Nephron (organoid): Measurements from ENCODE around the gene A2M.

Experiments
- H3K27ac Mint-ChIP-seq, 3 experiments: 2 replicates each; pipeline ENCODE4 v1.8.0; 2020; ENCODE audit warnings: mixed read lengths in 3 of 3, mild to moderate bottlenecking in 2 of 3, moderate library complexity in 1 of 3
- H3K27me3 Mint-ChIP-seq: 2 replicates; pipeline ENCODE4 v1.8.0; 2021; ENCODE audit warnings: low read depth, mild to moderate bottlenecking, moderate library complexity, mixed read lengths
- H3K36me3 Mint-ChIP-seq: 2 replicates; pipeline ENCODE4 v1.8.0; 2020; ENCODE audit warnings: low read depth, mixed read lengths
- H3K4me1 Mint-ChIP-seq: 2 replicates; pipeline ENCODE4 v1.8.0; 2020; ENCODE audit warnings: mixed read lengths
- H3K4me3 Mint-ChIP-seq, 3 experiments: 2 replicates each; pipeline ENCODE4 v1.8.0; 2020; ENCODE audit warnings: mild to moderate bottlenecking in 3 of 3, mixed read lengths in 3 of 3, moderate library complexity in 2 of 3
- H3K9me3 Mint-ChIP-seq: 2 replicates; pipeline ENCODE4 v1.8.0; 2020; ENCODE audit warnings: mixed read lengths
- CTCF ChIP-seq, 3 experiments: fragments of 200-600 bp; sonication (generic); IDR thresholded peaks; one replicate each; pipeline ENCODE4 v1.5.0; 2021; ENCODE audit warnings: antibody characterized with exemption in 3 of 3; ENCODE audit not compliant: unreplicated experiment in 3 of 3

The A2M gene

GRCh38 chr12:9124383-9125031 lies 8.8 kb upstream of the A2M start:
- Mint-ChIP-seq H3K27ac (no peak overlapping the region), H3K27me3 (no peaks in the 10 kb centered on the region), H3K9me3 (peaks cover 2% of the 10 kb centered on the region), H3K4me1 (peaks cover under 1% of the 10 kb centered on the region), H3K4me3 (no peak overlapping the region), H3K36me3 (no peaks in the 10 kb centered on the region)
- no peak for TF ChIP-seq CTCF (IDR thresholded peaks at IDR 0.05; ENCODE audit: unreplicated experiment in 3 of 3)

GRCh38 chr12:9123781-9124382 lies 8.2 kb upstream of the A2M start:
- peak overlapping the region in 1 of 3 experiments; percentile 21 for H3K27ac Mint-ChIP-seq
- TF ChIP-seq CTCF (IDR thresholded peaks at IDR 0.05; ENCODE audit: unreplicated experiment in 3 of 3) = no peak
- H3K27me3 Mint-ChIP-seq = no peaks in the 10 kb centered on the region
- no peak overlapping the region for H3K4me3 Mint-ChIP-seq
- no peaks in the 10 kb centered on the region for H3K36me3 Mint-ChIP-seq
- H3K4me1 Mint-ChIP-seq = peaks cover 4% of the 10 kb centered on the region
- peaks cover 1% of the 10 kb centered on the region for H3K9me3 Mint-ChIP-seq

- Mint-ChIP-seq H3K27me3 (no peaks in the 10 kb centered on the region), H3K9me3 (no peaks in the 10 kb centered on the region), H3K36me3 (no peaks in the 10 kb centered on the region), H3K4me1 (peaks cover 8% of the 10 kb centered on the region), H3K4me3 (no peak overlapping the region), H3K27ac (no peak overlapping the region)
- no peak for TF ChIP-seq CTCF (IDR thresholded peaks at IDR 0.05; ENCODE audit: unreplicated experiment in 3 of 3)
Observed at GRCh38 chr12:9122091-9122609, 6.4 kb upstream of the A2M start.

- Mint-ChIP-seq H3K27ac (no peak overlapping the region), H3K36me3 (no peaks in the 10 kb centered on the region), H3K9me3 (no peaks in the 10 kb centered on the region), H3K4me3 (no peak overlapping the region), H3K4me1 (peaks cover 22% of the 10 kb centered on the region), H3K27me3 (no peaks in the 10 kb centered on the region)
- no peak for TF ChIP-seq CTCF (IDR thresholded peaks at IDR 0.05; ENCODE audit: unreplicated experiment in 3 of 3)
Observed at GRCh38 chr12:9120487-9121184, 4.9 kb upstream of the A2M start.

- peaks cover 27% of the 10 kb centered on the region for H3K4me1 Mint-ChIP-seq
- TF ChIP-seq CTCF (IDR thresholded peaks at IDR 0.05; ENCODE audit: unreplicated experiment in 3 of 3) = no peak
- H3K9me3 Mint-ChIP-seq = no peaks in the 10 kb centered on the region
- H3K27me3 Mint-ChIP-seq = no peaks in the 10 kb centered on the region
- peak overlapping the region in 1 of 3 experiments; percentile 28 for H3K27ac Mint-ChIP-seq
- H3K4me3 Mint-ChIP-seq = no peak overlapping the region
- H3K36me3 Mint-ChIP-seq = no peaks in the 10 kb centered on the region
Observed at GRCh38 chr12:9118158-9118557, 2.4 kb upstream of the A2M start.
